Activated CD4-positive, alpha-beta T cell treated with anti-CD3 and anti-CD28 coated beads, Interleukin-2, Interleukin-6, amounts not matched to agents 100 ng/mL and 50 ng/mL, durations not matched to agents 16 hours and 8 hours (primary cell): ENCODE results near the gene MROH2A.

Experiments
- DNase-seq: peaks from one replicate; pipeline ENCODE4 v3.0.0-alpha.2; 2020

MROH2A gene

GRCh38 chr2:233819884-233820773, 42.0 kb downstream of the MROH2A start:
- DNase-seq = no peak

GRCh38 chr2:233820774-233821105, 42.6 kb downstream of the MROH2A start:
- no peak for DNase-seq

DNA sequence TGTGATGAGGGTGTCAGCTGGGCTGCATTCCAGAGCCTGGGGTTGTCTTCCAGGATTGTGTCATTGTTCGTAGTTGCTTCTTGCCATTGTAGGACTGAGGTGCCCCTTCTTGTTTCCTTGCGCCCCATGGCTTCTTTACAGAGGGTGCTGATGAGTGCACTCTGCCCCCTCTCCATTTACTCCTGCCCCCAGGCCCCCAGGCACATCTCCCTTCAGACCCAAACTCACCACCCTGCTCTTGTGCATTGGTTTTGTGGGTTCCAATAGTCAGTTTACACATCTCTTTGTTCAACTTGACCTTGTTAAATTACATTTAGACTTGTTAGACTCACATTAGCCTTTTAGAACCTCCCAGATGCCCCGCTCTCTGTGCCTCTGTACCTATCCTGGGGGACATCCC, 43.1 kb downstream of the MROH2A start:
- DNase-seq = no peak

GRCh38 chr2:233821709-233822100, 43.6 kb downstream of the MROH2A start:
- DNase-seq = no peak

DNA sequence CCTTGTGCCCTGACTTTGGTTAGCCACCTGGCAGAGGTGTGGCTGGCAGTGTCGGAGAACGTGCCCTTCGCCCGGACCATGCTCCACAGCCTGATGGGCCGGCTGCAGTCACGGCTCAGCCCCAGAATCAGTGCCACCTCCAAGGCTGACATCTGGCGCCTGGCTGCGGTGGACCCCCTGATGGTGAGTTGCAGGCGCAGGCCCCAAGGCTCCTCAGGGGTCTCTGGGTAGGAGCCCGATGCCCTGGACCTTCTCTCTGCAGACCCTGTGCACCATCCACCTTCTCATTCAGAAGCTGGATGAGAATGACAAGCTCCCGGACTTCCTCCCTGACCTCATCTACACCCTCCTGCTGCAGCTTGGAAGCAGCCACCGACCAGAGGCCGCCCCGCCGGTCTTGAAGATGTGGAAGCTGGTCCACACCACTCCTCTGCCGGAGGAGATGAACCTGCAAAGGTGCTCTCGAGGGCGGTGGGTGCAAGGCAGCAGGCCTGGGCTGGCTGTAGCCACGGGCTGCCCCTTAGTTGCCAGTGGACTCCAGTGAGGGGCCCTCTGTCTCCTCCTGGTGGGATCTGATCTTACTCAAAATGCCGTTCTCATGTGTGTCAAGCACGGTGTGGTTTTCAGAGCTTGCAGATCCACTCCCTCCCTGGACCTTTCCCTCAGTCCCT, 44.1 kb downstream of the MROH2A start:
- DNase-seq = no peak

- DNase-seq = no peak
Measured at GRCh38 chr2:233822781-233823730, 44.9 kb downstream of the MROH2A start.

- DNase-seq = no peak
Measured at GRCh38 chr2:233823731-233824121, 45.6 kb downstream of the MROH2A start.

- no peak for DNase-seq
Measured at GRCh38 chr2:233824373-233824772, 46.2 kb downstream of the MROH2A start.

DNA sequence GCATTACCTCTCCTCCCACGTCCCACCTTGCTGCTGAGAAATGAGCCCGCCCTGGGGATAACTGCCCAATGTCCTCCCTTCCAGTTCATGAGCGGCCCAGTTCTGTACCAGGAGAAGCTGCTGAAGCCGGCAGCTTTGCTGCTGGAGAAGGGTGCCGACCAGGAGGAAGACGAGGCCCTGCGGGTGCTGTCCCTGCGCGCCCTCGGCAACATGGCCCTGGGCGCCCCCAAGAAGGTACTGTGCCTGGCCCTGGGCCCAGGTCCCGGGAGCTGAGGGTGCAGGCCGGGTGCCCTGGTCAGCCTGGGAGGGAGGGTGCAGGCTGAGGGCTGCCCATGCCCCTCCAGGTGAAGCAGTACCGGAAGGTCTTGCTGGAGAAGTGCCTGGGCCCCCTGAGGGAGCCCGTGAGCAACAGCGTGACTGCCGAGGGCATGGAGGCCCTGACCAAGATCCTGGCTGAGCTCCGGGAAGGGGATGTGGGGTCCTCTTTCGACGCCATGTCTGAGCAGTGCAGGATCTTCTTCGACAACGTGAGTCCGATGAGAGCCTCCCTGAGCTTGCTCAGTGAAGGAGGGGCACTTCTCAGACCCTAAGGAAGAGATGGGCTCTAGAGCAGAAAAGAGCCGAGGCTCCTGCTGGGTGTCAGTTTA, 50.5 kb downstream of the MROH2A start:
- DNase-seq = no peak

DNA sequence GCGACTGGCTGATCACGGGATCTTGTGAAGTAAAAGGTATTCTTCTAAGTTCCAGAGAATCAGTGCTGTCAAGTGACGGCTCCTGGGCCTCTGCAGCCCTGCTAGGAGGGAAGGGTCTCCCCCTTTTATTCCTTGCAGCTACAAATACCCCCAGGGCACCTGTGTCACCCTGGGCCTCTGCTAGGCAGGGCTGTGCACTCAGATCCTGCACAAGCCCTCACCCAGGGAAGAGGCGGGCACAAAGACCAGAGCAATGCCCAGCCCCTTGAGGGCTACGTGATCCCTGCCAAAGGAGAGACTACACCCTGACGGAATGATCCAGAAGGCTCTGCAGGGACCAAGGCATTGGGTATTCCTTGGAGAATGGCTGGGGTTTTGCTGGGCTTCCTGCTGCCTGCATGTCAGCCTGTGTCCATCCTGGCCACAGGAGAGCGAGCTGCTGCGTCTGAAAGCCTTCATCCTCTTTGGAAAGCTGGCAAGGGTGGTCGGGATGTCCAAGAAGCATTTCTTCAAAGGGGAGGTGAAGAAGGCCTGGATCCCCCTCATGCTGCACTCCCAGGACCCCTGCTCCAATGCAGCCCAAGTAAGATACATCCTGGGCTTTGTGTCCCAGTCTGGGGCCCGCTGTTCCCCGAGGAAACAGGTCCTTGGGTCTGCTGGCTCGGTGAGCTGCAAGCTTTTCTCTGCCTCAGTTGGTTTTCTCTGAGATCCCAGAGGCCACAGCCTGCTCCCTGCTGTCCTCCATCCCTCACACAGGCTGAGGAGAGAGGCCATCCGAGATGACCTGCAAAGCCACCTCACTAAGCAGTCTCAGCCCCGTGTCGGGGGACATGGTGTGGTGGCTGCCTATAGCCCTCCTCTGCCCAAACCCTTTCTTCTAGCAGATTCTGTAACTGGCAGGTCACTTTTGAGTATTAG, 51.3 kb downstream of the MROH2A start:
- DNase-seq = no peak

GRCh38 chr2:233830111-233830802, 52.1 kb downstream of the MROH2A start:
- no peak for DNase-seq

DNA sequence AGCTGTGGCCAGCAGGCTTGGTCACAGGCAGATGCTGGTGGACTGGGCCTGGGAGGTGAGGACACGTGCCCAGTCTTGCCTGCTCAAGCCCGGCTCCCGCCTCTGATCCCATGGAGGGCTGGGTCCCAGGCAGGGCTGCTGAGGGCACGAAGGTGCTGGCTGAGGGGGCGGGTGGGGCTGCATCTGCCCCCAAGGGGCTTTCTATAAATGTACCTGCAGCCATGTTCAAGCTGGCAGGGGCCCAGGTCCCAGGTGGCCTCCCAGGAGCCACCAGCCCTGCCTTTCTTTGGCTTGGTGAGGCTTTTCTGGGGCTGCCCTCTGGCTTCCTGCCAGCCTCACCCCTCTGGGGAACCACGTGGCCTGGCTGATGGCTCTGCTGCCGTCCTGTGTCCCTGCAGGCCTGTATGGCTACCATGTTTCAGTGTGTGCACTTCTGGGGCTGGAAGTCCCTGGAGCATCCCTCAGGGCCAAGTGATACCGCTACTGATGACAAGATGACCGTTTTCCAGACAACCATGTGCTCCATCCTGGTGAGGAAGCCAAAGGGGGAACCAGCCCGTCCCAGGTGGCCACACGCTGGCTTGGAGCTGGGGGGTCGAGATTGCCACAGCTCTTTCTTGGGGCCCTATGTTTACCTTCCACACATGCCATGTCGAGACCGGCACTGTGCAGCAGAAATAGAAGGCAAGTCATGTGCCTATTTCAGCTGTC, 53.0 kb downstream of the MROH2A start:
- DNase-seq = no peak

GRCh38 chr2:233831861-233832260, 53.7 kb downstream of the MROH2A start:
- DNase-seq = no peak

DNA sequence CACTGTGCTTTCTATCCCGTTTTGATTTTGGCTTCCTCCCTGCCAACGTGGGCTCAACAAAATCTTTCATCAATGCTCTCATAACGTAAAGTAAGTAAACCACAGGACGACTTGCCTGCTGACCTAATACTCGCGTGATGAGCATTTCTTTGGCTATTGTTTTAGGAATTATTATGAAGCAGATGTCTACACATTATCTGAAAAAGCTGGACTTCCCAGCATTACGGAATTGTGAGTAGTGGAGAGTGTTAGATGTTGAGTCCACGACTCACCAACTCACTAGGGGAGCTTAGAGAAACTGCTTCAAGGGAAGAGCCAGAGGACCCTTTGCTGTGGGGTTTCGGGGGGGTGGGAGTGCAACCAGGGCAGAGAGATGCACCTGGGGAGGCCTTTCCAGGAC, 54.3 kb downstream of the MROH2A start:
- DNase-seq = no peak

DNA sequence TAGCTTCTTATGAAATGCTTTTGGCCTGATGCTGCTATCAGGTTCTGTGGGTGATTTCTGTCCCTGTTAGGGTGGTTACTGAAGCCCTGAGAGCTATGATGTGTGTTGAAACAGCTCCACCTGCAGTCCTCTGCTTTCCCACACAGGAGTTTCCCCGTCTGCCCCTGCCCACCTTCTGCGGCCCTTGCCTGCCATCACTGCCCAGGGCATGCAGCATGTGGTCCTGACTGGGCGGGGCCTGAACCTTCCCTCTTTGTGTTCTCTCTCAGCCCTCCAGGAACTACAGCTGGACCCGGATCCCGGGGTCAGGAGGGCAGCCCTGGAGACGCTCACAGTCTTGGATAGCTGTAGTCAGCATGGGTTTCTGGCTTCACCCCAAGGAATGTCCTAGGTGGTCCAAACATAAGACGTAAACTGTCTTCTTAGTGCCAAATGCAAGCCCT, 54.8 kb downstream of the MROH2A start:
- peak; percentile 13 for DNase-seq

DNA sequence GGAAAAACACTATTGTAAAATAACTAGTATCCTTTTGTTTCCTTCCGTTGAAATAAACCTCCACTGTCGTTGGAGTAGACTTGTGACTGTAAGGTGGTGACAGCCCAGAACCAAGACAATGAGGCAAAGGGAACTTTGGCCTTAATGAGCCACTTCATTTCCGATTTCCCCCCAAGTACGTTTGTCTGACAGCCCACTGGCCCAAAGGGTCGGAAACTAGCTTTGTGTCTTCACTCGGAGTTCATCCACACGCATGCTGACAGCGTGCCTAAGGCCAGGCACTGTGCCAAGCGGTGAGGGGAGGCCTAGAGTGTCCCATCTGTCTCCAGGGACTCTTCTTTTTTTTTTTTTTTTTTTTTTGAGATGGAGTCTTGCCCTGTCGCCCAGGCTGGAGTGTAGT, 55.2 kb downstream of the MROH2A start:
- DNase-seq = no peak

DNA sequence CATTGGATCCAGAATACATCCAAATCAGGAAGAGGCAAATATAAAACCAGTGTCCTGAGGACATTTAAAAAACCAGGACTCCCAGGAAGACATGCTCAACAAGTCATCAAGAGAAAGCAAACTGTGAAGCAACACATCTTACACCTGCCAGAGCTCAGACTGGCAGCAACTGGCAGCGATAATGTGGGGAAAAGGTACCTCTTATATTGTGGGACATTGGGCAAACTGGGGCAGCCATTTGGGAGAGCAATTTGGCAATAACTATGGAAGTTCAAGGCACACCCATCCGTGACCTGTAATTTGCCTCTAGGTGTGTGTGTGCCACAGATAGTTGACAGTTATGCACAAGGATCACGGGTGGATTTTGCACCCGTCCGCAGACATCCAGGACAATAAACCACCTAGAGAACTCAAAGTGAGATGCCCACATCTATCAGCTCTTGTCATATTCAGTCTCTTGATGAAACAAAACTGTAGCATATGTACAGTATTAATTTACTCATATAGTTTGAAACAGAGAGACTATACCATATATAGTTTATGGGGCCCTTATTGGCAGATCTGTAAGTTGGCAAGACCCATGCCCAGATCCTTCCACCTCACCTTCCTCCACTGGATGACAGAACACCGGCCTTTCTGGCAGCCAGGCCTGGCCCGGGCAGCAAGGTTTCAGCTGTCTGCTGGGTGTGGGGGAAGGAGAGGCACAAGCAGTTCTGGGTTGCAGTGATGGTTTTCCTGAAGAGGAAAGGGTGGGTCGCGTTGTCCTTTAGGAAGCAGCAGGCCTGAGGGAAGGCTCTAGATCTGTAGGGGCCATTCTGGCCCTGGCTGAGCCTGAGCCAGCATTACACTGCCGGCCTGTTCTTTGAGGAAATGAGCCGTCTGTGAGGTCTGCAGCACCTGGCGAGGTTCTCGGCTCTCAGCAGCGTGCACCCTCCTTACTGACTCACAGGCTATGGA, 57.4 kb downstream of the MROH2A start:
- DNase-seq = no peak

GRCh38 chr2:233836359-233836758, 58.2 kb downstream of the MROH2A start:
- no peak for DNase-seq

DNA sequence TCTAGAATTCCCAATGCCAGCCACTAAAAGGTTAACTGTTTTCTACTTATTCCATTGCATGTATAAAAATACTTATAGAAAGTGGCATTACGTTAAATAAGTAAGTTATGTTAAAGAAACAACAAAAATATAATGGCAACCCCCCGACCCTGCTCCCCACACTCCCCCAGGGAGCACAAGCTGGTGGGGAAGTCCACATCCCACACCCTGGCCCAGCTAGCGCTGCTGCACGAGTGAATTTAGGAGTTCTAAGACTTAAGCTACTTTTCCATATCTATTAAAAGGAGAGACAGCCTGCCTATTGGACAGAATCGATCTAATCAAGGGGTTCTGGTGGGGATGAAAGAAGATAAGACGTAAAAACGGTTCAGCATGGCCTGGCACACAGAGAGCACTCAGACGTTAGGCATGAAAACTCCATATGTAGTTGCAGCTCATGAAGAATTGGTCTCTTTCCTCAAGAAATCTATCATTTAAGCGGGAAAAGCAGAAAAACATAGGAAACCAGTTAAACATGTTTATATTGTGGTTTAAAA, 59.6 kb downstream of the MROH2A start:
- no peak for DNase-seq
